ENCODE measurements around the gene HHAT. TPM values are rescaled to one million over a fixed set of nuclear protein-coding genes. Genes with fewer than 3 reads are reported as not detected.

Gene HHAT
- total RNA-seq, 1 donor from 2014 or later = 6.9 TPM

GRCh38 chr1:210407887-210408252, 79.2 kb downstream of the HHAT start:
- DNase-seq (ENCODE audit: low read depth, low spot score) = no peak
- Mint-ChIP-seq H3K9me3 (no peaks in the 10 kb centered on the region), H3K36me3 (ENCODE audit: low read depth) (no peaks in the 10 kb centered on the region), H3K4me1 (peaks cover 3% of the 10 kb centered on the region), H3K27me3 (ENCODE audit: low read depth) (no peaks in the 10 kb centered on the region), H3K27ac (ENCODE audit: unreplicated experiment) (no peak overlapping the region), H3K4me3 (no peak overlapping the region)
- TF ChIP-seq CTCF (conservative IDR thresholded peaks at IDR 0.05) = no peak

DNA sequence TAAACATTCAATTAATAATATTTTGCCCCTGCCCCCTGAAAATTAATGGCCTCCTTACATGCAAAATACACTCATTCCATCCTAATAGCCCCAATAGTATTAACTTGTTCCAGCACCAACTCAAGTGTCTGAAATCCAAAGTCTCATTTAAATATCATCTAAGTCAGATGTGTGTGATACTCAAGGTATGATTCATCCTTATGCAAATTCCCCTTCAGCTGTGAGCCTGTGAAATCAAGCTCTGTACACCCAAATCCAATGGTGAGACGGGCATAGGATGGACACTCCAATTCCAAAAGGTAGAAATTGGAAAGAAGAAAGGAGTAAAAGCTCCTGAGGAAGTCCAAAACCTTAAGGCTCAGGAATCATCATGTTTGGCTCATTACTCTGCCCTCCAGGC, 83.5 kb downstream of the HHAT start:
- H3K27ac Mint-ChIP-seq (ENCODE audit: unreplicated experiment) = no peak overlapping the region
- H3K4me1 Mint-ChIP-seq = peaks cover 2% of the 10 kb centered on the region
- no peaks in the 10 kb centered on the region for H3K36me3 Mint-ChIP-seq (ENCODE audit: low read depth)

GRCh38 chr1:210413951-210414350, 85.2 kb downstream of the HHAT start:
- no peaks in the 10 kb centered on the region for H3K9me3 Mint-ChIP-seq
- H3K4me1 Mint-ChIP-seq = no peaks in the 10 kb centered on the region
- no peak overlapping the region for H3K4me3 Mint-ChIP-seq
- no peak for TF ChIP-seq CTCF (conservative IDR thresholded peaks at IDR 0.05)
- H3K27me3 Mint-ChIP-seq (ENCODE audit: low read depth) = no peaks in the 10 kb centered on the region
- no peaks in the 10 kb centered on the region for H3K36me3 Mint-ChIP-seq (ENCODE audit: low read depth)
- no peak for DNase-seq (ENCODE audit: low read depth, low spot score)
- no peak overlapping the region for H3K27ac Mint-ChIP-seq (ENCODE audit: unreplicated experiment)

More for the DNA sequence above, 83.5 kb downstream of the HHAT start:
- no peak for DNase-seq (ENCODE audit: low read depth, low spot score)
- no peaks in the 10 kb centered on the region for H3K27me3 Mint-ChIP-seq (ENCODE audit: low read depth)
- no peak overlapping the region for H3K4me3 Mint-ChIP-seq
- TF ChIP-seq CTCF (conservative IDR thresholded peaks at IDR 0.05) = no peak
- no peaks in the 10 kb centered on the region for H3K9me3 Mint-ChIP-seq

GRCh38 chr1:210415846-210416448, 87.2 kb downstream of the HHAT start:
- H3K9me3 Mint-ChIP-seq = no peaks in the 10 kb centered on the region
- no peaks in the 10 kb centered on the region for H3K36me3 Mint-ChIP-seq (ENCODE audit: low read depth)
- no peak for TF ChIP-seq CTCF (conservative IDR thresholded peaks at IDR 0.05)
- H3K27ac Mint-ChIP-seq (ENCODE audit: unreplicated experiment) = no peak overlapping the region
- H3K4me3 Mint-ChIP-seq = no peak overlapping the region
- no peak for DNase-seq (ENCODE audit: low read depth, low spot score)
- no peaks in the 10 kb centered on the region for H3K27me3 Mint-ChIP-seq (ENCODE audit: low read depth)
- peaks cover 5% of the 10 kb centered on the region for H3K4me1 Mint-ChIP-seq

DNA sequence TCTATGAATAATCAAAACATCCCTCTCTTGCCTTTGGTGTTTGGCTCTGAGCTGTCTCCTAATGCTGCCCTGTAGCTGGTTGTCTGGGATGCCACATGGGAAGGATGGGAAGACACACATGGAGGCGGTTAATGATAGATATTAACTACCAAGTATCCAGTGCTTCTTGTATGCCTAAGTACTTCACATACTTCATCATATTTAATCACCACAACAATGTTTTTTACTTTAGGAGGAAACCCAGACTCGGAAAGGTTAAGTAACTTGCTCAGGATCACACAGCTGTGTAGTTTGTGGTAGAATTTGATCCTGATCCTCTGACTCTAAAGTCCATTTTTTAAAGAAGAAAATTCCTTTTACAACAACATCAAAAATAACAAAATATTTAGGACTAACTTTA, 88.0 kb downstream of the HHAT start:
- Mint-ChIP-seq H3K4me3 (no peak overlapping the region), H3K4me1 (peaks cover 5% of the 10 kb centered on the region), H3K27me3 (ENCODE audit: low read depth) (no peaks in the 10 kb centered on the region), H3K36me3 (ENCODE audit: low read depth) (no peaks in the 10 kb centered on the region), H3K9me3 (no peaks in the 10 kb centered on the region), H3K27ac (ENCODE audit: unreplicated experiment) (no peak overlapping the region)
- TF ChIP-seq CTCF (conservative IDR thresholded peaks at IDR 0.05) = no peak
- DNase-seq (ENCODE audit: low read depth, low spot score) = no peak

Data from neural crest cell (in vitro differentiated cells).